HG03457 (cell line): ENCODE data around the gene PTPN11.
"Not testable (repeated sequence)": the region's sequence is repeated elsewhere in the genome, so short reads cannot be mapped to it uniquely, and the experiment has no call there.

ENCODE experiments used
- ATAC-seq: cut with Tn5 transposase; IDR thresholded peaks from one replicate; pipeline ENCODE4 v1.9.1; 2021; ENCODE audit warnings: moderate number of reproducible peaks; ENCODE audit not compliant: unreplicated experiment

The PTPN11 gene

GRCh38 chr12:112513471-112513870 is 94.7 kb downstream of the PTPN11 start:
- ATAC-seq = no peak

DNA sequence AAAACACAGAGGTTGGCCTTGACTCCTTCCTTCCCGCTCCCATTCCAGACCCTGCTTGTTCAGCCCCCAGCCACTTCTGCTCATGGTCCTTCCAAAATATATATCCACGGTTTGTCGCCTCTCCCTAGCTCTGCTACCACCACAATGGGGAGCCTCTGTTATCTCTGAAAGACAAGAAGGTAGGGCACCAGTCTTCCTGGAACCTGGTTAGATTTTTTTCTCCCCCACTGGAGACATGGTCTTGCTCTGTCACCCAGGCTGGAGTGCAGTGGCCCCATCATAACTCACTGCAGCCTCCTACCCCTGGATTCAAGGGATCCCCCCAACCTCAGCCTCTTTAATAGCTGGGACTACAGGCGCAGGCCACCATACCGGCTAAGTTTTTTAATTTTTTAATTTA is 95.7 kb downstream of the PTPN11 start:
- no peak for ATAC-seq

GRCh38 chr12:112514926-112515642 is 96.3 kb downstream of the PTPN11 start:
- no peak for ATAC-seq

DNA sequence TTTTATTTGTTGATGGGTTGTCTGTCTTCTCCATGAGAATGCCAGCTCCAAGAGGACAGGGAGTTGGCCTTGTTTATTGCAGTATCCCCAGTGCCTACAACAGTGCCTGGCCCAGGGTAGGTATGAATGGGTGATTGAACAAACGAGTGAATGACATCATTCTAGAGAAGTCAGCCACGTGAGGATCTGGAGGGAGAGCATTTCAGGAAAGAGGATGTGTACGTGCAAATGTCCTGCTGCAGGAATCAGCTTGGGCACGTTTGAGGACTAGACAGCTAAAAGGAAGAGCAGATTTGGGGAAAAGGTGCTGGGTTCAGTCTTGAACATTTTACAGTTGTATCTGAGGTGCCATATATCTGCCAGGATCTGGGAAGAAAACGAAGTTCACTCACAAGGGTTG is 97.1 kb downstream of the PTPN11 start:
- ATAC-seq = no peak

DNA sequence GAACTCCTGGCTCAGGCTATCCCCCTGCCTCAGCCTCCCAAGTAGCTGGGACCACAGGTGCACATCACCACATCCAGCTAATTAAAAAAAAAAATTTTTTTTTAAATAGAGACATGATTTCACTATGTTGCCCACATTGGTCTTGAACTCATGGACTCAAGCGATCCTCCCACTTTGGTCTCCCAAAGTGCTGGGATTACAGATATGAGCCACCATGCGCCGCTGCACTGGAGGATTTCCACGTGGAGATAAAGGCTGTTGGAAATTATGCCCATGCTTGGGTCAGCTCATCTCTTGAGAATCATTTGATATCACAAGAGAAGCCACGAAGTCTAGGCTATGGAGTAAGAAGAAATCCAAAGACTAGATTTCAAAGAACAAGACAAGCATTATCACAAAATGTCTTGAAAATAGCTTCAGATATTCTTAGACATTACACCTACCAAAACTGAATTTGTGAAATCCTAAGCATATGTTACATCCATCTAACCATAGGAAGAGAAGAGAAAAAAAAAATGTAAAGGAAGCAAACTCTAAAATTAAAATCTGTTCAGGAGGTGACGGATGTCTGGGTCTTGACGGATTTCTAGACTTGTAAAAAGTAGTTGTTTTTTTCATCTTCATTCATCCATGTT is 99.1 kb downstream of the PTPN11 start:
- no peak for ATAC-seq

GRCh38 chr12:112518365-112518735 is 99.6 kb downstream of the PTPN11 start:
- ATAC-seq = no peak

DNA sequence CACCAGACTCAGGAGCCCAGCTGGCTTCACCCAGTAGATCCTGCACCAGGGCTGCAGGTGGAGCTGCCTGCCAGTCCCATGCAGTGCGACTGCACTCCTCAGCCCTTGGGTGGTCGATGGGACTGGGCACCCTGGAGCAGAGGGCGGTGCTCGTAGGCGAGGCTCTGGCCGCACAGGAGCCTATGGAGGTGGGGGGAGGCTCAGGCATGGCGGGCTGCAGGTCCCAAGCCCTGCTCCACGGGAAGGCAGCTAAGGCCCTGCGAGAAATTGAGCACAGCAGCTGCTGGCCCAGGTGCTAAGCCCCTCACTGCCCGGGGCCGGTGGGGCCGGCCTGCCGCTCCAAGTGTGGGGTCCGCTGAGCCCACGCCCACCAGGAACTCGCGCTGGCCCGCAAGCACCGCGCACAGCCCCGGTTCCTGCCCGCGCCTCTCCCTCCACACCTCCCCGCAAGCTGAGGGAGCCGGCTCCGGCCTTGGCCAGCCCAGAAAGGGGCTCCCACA is 101.1 kb downstream of the PTPN11 start:
- ATAC-seq = not testable (repeated sequence)

GRCh38 chr12:112523856-112524255 is 105.1 kb downstream of the PTPN11 start:
- no peak for ATAC-seq

GRCh38 chr12:112524269-112524668 is 105.5 kb downstream of the PTPN11 start:
- ATAC-seq = no peak

- ATAC-seq = no peak
Measured at GRCh38 chr12:112524676-112525425, 106.1 kb downstream of the PTPN11 start.

DNA sequence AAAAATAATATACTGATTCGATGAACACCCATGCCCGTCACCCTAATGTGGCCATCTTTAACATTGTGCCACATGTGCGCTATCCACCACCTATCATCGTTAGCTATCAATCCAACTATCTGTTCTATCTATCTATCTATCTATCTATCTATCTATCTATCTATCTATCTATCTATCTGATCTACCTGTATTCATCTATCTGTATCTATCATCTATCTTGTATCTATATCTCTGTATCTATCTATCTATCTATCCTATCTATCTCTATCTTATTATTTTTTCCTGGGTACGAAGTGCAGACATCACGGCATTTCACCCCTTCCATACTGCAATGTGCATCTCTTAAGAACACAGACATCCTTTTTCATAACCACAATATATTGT is 106.7 kb downstream of the PTPN11 start:
- ATAC-seq = no peak

DNA sequence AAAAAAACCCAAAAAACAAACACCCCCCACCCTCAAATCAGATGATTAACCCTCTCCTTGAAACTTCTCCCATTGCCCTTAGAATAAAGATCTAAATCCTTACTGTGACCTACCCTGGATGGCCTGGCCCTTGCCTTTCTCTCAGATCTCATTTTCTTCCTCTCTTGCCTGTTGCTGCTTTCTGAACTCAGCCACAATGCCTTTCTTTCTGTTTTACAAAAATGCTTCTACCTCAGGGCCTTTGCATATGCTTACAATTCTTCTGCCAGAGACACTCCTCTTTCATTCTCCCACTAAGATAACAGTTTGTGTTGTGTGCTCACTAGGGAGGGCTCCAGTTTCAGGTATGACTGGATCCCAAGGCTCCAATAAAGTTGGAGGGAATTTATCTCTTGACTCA is 108.3 kb downstream of the PTPN11 start:
- ATAC-seq = no peak

DNA sequence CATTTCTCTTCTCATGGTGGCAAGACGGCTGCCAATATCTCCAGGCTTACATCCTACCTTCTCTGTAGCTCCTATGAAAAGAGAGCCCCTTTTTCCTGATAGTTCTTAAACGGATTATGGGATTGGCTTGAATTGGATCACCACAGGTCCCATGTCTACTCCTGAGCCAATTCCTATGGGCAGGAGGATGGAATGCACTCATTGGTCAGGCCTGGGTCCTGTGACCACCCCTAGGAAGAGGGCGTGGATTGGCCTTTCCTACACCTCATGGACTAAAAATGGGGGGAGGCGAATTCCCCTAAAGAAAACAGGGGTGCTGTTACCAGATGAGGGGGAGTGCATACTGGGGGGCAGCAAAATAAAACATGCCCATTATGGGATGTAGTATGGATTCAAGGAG is 108.8 kb downstream of the PTPN11 start:
- no peak for ATAC-seq

- no peak for ATAC-seq
Measured at GRCh38 chr12:112528521-112528920, 109.8 kb downstream of the PTPN11 start.

- no peak for ATAC-seq
Measured at GRCh38 chr12:112530941-112531340, 112.2 kb downstream of the PTPN11 start.

DNA sequence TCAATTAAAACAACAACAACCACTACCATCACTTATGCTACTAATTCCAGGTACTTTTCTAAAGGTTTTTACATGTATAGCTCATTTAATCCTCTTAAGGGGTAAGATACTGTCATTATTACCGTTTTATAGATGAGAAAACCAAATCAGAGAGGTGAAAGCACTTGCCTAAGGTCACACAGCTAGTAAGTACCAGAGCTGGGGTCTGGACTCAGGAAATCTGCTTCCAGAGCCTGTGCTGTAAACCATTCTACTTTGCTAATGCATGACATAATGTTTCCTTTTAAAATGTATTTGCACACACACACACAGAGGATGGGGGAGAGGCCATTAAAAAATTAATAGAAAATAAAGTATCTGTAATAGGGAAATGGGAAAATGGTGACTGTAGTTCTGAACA is 113.4 kb downstream of the PTPN11 start:
- ATAC-seq = no peak

DNA sequence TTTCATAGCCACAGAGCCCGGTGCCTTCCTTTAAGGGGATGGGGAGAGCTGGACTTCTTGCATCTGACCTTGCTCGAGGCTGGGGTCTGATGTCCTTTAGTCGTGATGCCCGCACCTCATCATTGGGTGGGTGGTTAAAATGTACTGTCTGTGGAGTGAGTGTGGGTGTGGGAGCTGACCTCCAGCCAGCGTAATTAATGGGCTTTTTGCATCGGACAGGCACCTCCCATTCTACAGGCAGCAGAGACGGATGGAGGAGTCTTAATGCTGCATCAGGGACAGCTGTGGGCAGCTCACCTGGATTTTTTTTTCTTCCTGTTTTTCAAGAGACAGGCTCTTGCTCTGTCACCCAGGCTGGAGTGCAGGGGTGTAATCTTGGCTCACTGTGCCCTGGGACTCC is 114.8 kb downstream of the PTPN11 start:
- ATAC-seq = no peak

DNA sequence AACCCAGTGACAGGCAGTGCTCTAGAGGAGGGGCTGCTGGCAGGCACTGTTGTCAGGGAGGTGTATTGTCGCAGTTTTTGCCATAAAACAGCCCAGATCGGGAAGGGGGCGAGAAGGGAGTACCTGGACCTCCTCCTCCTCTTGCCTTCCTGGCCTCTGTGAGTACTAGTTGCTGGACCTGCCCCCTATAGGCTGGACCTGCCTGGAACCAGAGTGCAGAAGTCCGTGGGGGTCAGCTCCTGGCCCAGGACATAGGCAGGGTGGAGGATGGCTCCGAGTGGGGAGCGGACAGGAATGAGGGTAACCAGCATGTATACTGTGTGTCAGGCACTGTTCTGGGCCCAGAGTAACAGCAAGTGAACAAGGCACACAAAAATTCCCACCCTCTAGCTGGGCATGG is 116.3 kb downstream of the PTPN11 start:
- ATAC-seq = no peak

DNA sequence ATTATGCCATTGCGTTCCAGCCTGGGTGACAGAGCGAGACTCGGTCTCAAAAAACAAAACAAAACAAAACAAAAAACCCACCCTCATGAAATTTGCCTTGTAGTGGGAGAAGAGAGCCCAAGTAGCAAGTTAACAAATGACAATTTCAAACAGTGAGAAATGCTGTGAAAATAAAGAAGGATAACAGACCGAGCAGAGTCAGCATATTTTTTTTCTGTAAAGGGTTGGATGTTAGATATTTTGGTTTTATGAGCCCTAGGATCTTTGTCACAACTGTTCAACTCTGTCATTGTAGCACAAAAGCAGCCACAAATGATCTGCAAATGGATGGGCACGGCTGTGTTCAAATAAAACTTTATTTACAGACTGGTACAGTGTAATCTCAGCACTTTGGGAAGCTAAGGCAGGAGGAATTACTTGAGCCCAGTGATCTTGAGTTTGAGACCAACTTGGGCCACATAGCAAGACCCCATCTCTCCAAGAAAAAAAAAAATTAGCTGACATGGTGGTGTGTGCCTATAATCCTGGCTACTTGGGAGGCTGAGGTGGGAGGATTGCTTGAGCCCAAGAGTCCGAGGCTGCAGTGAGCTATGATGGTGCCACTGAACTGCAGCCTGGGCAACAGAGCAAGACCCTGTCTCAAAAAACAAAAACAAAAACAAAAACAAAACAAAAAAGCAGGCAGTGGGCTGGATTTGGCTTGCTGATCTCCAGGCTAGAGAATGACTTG is 117.1 kb downstream of the PTPN11 start:
- no peak for ATAC-seq

DNA sequence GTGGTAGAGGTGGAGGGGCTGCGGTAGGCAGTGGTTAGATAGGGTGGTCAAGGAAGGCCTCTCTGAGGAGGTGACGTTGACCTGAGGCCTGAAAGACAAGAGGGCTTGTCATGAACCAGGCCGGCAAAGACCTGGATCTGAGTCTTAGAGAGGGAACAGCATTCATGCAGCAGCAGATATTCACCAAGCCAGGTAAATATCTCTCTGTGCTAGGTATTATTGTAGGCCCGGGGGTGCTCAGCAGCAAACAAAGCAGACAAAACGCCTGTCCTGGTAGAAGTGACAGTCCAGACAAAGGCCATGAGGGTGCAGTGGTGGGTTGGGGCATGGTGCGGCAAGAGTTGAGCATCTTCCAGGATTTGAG is 117.6 kb downstream of the PTPN11 start:
- ATAC-seq = no peak

GRCh38 chr12:112537710-112538396 is 119.1 kb downstream of the PTPN11 start:
- ATAC-seq = no peak
